ENCODE measurements around the gene GDPD1. TPM values are rescaled to one million over a fixed set of nuclear protein-coding genes. Genes with fewer than 3 reads are reported as not detected.

GDPD1 gene
- total and polyA plus RNA-seq, 2 donors (not counting 1 experiment from before 2014, with no cell fraction given): 0.95 to 2.7 TPM

DNA sequence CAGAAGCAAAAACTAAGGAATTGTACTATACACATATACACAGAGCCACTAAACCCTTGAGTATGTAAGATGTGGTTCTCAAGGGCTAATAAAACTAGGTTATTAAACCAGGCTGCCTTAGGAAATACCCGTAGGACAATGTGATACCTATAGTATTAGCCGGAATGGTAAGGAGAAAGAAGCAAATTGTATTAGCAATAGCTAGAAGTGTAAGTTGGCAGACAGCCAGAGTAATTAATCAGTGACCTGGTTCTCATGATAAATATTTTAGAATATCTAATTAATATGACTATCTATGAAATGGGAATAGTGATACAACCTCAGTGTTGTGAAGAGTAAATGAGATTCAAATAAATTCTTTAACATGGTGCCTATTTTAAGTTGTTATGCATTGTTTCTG, 18.6 kb downstream of the GDPD1 start:
- ChIA-PET POLR2A (no interaction called here), CTCF (no interaction called here)
- Histone ChIP-seq H3K36me3 (replicated peaks in 1 of 2; ENCODE audit: control extremely low read depth in 1 of 2, control insufficient read depth in 1 of 2, extremely low read depth in 1 of 2, insufficient read depth in 2 of 2, low read length in 1 of 2) (no peaks in the 10 kb centered on the region), H3K4me1 (ENCODE audit: control insufficient read depth in 2 of 2, insufficient read depth in 2 of 2, low read length in 2 of 2) (no peaks in the 10 kb centered on the region), H3K27me3 (replicated peaks in 1 of 4; ENCODE audit: control extremely low read depth in 1 of 4, control insufficient read depth in 3 of 4, insufficient read depth in 4 of 4, low read length in 3 of 4) (no peaks in the 10 kb centered on the region), H3K4me2 (replicated peaks; ENCODE audit: low read depth, low read length, poor library complexity, severe bottlenecking) (no peak overlapping the region), H3K79me2 (ENCODE audit: control insufficient read depth, insufficient read depth, low read length) (no peaks in the 10 kb centered on the region), H3K4me3 (ENCODE audit: control extremely low read depth in 1 of 5, extremely low read depth in 1 of 5, insufficient read depth in 1 of 5, low read depth in 2 of 5, low read length in 4 of 5) (no peak overlapping the region), H2AFZ (ENCODE audit: insufficient read depth, low read depth, low read length, poor library complexity, severe bottlenecking) (no peak overlapping the region), H3K27ac (ENCODE audit: low read length in 2 of 2) (no peak overlapping the region), H3K9ac (ENCODE audit: low read length) (no peak overlapping the region), H3K9me3 (ENCODE audit: control extremely low read depth in 1 of 3, control insufficient read depth in 2 of 3, insufficient read depth in 1 of 3, low read length in 2 of 3) (no peaks in the 10 kb centered on the region), H4K20me1 (ENCODE audit: control insufficient read depth, insufficient read depth, low read length, poor library complexity, severe bottlenecking) (no peaks in the 10 kb centered on the region)
- no peaks in the 10 kb centered on the region for H3K9me3 Mint-ChIP-seq (ENCODE audit: insufficient read depth)
- no peaks in the 10 kb centered on the region for H3K27me3 Mint-ChIP-seq
- H3K27ac Mint-ChIP-seq: no peak overlapping the region
- no peak for ATAC-seq (ENCODE audit: low read depth)
- 100% methylated on average over 2 of the region's 2 CpGs for WGBS (ENCODE audit: insufficient coverage)
- H3K4me3 Mint-ChIP-seq: no peak overlapping the region
- intact Hi-C loops (cut with micrococcal nuclease): no loop called here
- no peaks in the 10 kb centered on the region for H3K4me1 Mint-ChIP-seq
- no peak for TF ChIP-seq EZH2 (IDR thresholded peaks at IDR 0.05; ENCODE audit: borderline replicate concordance, insufficient read depth, low read depth, low read length, poor library complexity, severe bottlenecking)
- TF ChIP-seq, protein P1, sequence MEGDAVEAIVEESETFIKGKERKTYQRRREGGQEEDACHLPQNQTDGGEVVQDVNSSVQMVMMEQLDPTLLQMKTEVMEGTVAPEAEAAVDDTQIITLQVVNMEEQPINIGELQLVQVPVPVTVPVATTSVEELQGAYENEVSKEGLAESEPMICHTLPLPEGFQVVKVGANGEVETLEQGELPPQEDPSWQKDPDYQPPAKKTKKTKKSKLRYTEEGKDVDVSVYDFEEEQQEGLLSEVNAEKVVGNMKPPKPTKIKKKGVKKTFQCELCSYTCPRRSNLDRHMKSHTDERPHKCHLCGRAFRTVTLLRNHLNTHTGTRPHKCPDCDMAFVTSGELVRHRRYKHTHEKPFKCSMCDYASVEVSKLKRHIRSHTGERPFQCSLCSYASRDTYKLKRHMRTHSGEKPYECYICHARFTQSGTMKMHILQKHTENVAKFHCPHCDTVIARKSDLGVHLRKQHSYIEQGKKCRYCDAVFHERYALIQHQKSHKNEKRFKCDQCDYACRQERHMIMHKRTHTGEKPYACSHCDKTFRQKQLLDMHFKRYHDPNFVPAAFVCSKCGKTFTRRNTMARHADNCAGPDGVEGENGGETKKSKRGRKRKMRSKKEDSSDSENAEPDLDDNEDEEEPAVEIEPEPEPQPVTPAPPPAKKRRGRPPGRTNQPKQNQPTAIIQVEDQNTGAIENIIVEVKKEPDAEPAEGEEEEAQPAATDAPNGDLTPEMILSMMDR (IDR thresholded peaks at IDR 0.05): no peak
- no peak for DNase-seq

DNA sequence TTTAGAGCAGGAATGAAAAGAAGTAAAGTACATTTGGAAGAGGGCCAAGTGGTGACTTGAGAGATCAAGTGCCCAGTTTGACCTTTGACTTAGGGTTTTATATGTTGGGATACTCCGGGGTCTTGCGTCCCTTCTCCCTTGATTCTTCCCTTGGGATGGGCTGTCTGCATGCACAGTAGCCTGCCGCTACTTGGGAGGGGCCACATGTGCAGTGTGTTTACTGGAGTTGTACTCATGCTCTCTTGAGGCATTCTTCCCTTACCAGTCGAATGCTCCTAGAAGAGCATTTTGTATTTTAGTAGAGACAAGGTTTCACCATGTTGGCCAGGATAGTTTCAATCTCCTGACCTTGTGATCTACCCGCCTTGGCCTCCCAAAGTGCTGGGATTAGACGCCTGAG, 23.8 kb downstream of the GDPD1 start:
- ChIA-PET POLR2A (no interaction called here), CTCF (no interaction called here)
- Histone ChIP-seq H3K79me2 (ENCODE audit: control insufficient read depth, insufficient read depth, low read length) (no peaks in the 10 kb centered on the region), H3K36me3 (replicated peaks in 1 of 2; ENCODE audit: control extremely low read depth in 1 of 2, control insufficient read depth in 1 of 2, extremely low read depth in 1 of 2, insufficient read depth in 2 of 2, low read length in 1 of 2) (no peaks in the 10 kb centered on the region), H3K9ac (ENCODE audit: low read length) (no peak overlapping the region), H4K20me1 (ENCODE audit: control insufficient read depth, insufficient read depth, low read length, poor library complexity, severe bottlenecking) (no peaks in the 10 kb centered on the region), H3K9me3 (ENCODE audit: control extremely low read depth in 1 of 3, control insufficient read depth in 2 of 3, insufficient read depth in 1 of 3, low read length in 2 of 3) (no peaks in the 10 kb centered on the region), H3K27ac (ENCODE audit: low read length in 2 of 2) (no peak overlapping the region), H3K4me2 (replicated peaks; ENCODE audit: low read depth, low read length, poor library complexity, severe bottlenecking) (no peak overlapping the region), H2AFZ (ENCODE audit: insufficient read depth, low read depth, low read length, poor library complexity, severe bottlenecking) (no peak overlapping the region), H3K4me3 (ENCODE audit: control extremely low read depth in 1 of 5, extremely low read depth in 1 of 5, insufficient read depth in 1 of 5, low read depth in 2 of 5, low read length in 4 of 5) (no peak overlapping the region), H3K4me1 (ENCODE audit: control insufficient read depth in 2 of 2, insufficient read depth in 2 of 2, low read length in 2 of 2) (no peaks in the 10 kb centered on the region), H3K27me3 (replicated peaks in 1 of 4; ENCODE audit: control extremely low read depth in 1 of 4, control insufficient read depth in 3 of 4, insufficient read depth in 4 of 4, low read length in 3 of 4) (no peaks in the 10 kb centered on the region)
- Mint-ChIP-seq H3K9me3 (ENCODE audit: insufficient read depth) (no peaks in the 10 kb centered on the region), H3K4me1 (no peaks in the 10 kb centered on the region), H3K27me3 (no peaks in the 10 kb centered on the region), H3K4me3 (no peak overlapping the region), H3K27ac (no peak overlapping the region)
- DNase-seq (no peak), ATAC-seq (ENCODE audit: low read depth) (no peak)
- WGBS (ENCODE audit: insufficient coverage): 89% methylated on average over 4 of the region's 6 CpGs
- intact Hi-C loops (cut with micrococcal nuclease): no loop called here
- TF ChIP-seq EZH2 (IDR thresholded peaks at IDR 0.05; ENCODE audit: borderline replicate concordance, insufficient read depth, low read depth, low read length, poor library complexity, severe bottlenecking): no peak
- TF ChIP-seq, protein P1 (IDR thresholded peaks at IDR 0.05): no peak

Data from B cell (primary cell).